Adrenal gland (tissue), 5 donors: Measurements from ENCODE around the gene TUBD1.
"Not testable (repeated sequence)": the region's sequence is repeated elsewhere in the genome, so short reads cannot be mapped to it uniquely, and the experiment has no call there.

Source experiments
- CTCF ChIP-seq, 6 experiments: fragments of 450-650 bp in 4 of 6; fragments of 200-600 bp in 2 of 6; sonication (generic) in 1 of 6; IDR thresholded peaks; 1 replicate in 5 of 6; 2 replicates in 1 of 6; pipeline versions ENCODE4 v1.5.1 to v1.8.0; 2016 to 2021; ENCODE audit warnings: antibody characterized with exemption in 6 of 6, mild to moderate bottlenecking in 2 of 6, moderate library complexity in 1 of 6
- POLR2A ChIP-seq, 2 donors: fragments of 450-650 bp; IDR thresholded peaks; one replicate each; pipeline ENCODE4 v1.6.1; 2017; ENCODE audit warnings: antibody characterized with exemption in 2 of 2, mild to moderate bottlenecking in 2 of 2, moderate library complexity in 1 of 2
- donor health status: DM: no; HTN: no; CAD: no.

DNA sequence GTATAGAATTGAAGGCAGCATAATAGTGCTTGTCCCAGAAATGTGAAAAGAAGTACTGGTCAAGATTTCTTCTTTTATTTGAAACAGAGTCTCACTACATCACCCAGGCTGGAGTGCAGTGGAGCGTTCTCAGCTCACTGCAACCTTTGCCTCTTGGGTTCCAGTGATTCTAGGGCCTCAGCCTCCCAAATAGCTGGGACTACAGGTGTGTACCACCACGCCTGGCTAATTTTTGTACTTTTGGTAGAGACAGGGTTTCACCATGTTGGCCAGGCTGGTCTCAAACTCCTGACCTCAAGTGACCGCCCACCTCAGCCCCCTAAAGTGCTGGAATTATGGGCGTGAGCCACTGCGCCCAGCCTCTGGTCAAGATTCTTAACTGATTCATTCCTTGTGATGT lies 27.9 kb upstream of the TUBD1 start:
- not testable (repeated sequence) for TF ChIP-seq POLR2A, CTCF (IDR thresholded peaks at IDR 0.05)
